HG02571 (cell line): ENCODE results near the gene DOHH.

ENCODE experiments used
- ATAC-seq: cut with Tn5 transposase; IDR thresholded peaks from one replicate; pipeline ENCODE4 v1.9.1; 2021; ENCODE audit warnings: mild to moderate bottlenecking, moderate library complexity; ENCODE audit not compliant: unreplicated experiment

The DOHH gene

GRCh38 chr19:3505598-3506383 is 5.3 kb upstream of the DOHH start, which contains the start of gene FZR1:
Gene FZR1 (plus strand): TSS chr19:3506311. CDS start chr19:3522990, 16,679 bp downstream.
- ATAC-seq = peak; percentile 78

DNA sequence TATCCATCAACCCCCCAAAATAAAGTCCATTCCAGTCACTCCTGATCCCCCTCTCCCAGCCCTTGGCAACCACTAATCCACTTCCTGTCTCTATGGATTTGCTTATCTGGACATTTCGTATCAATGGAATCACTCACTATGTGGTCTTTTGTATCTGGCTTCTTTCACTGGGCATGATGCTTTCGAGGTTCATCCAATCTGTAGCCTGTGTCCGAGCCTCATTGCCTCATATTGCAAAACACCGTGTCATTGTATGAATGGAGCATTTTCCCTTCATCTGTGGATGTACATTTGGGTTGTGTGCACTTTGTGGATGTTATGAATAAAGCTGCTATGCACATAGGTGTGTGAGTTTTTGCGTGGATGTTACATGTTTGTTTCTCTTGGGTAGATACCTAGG is 4.3 kb upstream of the DOHH start:
- ATAC-seq = no peak

DNA sequence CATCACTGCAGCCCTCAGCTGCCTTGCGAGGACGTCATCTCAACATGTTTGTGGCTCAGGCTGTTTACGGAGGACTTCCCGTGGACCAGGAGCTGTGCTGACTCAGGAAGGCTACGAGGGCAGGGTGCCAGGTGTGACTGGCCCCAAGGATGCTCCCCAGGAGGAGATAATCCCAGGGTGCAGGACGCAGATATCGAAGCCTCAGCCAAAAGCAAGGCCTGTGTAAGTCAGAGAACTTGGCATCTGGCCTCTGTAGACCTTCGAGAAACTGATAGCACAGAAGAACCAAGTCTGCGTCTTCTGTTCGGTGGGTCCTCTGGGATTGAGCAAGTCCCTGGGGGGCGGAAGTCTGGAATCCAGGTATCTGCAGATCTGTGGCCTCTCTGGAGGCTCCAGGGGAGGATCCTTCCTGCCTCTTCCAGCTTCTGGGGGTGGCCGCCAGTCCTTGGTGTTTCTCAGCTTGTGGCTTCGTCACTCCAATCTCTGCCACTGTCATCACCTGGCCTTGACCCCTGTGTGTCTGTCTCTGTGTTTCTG is 2.6 kb upstream of the DOHH start:
- ATAC-seq = no peak

DNA sequence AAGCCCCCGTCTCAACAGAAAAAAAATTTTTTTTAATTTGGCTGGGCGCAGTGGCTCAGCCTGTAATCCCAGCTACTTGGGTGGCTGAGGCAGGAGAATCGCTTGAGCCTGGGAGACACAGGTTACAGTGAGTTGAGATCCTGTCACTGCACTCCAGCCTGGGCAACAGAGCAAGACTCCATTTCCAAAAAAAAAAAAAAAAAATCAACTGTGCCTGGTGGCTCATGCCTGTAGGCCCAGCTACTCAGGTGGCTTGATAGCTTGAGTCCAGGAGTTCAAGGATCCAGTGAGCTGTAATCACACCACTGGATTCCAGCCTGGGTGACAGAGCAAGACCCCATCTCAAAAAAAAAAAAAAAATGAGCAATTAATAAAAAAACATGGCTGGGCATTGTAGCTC is 1.3 kb upstream of the DOHH start:
- ATAC-seq = no peak

DNA sequence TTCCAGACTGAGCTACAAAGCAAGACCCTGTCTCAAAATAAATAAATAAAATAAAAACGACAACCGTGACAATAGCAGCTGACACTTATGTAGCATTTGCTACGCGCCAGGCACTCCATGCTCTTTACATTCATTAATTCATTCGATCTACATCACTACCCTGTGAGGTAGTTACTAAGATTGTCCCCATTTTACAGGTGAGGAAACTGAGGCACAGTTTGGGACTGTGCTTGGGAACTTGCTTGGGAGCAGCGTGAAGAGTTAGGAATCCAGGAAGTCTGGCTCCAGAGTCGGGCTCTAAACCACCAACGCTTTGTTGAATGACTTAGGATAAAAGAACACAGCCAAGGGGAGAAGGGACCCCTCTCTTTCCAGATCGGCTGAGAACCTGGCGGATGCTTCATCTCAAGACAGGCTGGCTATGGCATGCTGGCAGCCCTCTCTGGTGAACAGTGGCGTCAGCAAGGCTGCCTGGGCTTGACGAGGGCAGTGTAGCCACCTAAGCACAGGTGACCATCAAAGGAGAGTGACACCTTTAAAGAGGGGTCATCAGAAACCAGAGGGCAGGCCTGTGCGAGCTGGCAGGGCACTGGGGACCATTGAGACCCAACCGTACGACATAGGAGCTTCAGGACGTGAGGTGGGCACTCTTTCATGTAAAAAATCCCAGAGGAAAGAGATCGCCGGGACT is 591 bp downstream of the DOHH start:
- ATAC-seq = no peak

- no peak for ATAC-seq
These were observed 2.5 kb downstream of the DOHH start for GRCh38 chr19:3497757-3498520.

- no peak for ATAC-seq
These were observed 3.8 kb downstream of the DOHH start for GRCh38 chr19:3496392-3497273.

GRCh38 chr19:3494559-3494958 is 5.9 kb downstream of the DOHH start:
- no peak for ATAC-seq

DNA sequence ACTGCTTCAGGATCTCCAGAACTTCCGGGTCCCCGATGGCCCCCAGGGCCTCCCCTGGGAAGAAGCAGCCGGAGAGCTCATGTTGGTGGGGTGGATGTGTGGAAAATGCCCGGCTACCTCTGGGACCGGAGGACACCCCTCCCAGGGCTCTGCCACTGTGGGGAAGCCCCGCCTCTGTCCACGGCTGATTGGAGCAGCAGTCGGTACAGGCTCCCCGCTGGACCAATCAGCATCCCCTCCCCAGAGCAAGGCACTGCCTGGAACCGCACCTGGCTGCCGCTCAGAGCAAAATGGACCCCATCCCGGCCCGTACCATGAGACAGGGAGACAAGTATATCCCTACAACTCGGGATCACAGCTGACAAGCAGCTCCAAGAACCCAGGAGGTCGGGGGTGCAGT is 6.4 kb downstream of the DOHH start:
- ATAC-seq = no peak

GRCh38 chr19:3493651-3494050 is 6.8 kb downstream of the DOHH start:
- no peak for ATAC-seq

DNA sequence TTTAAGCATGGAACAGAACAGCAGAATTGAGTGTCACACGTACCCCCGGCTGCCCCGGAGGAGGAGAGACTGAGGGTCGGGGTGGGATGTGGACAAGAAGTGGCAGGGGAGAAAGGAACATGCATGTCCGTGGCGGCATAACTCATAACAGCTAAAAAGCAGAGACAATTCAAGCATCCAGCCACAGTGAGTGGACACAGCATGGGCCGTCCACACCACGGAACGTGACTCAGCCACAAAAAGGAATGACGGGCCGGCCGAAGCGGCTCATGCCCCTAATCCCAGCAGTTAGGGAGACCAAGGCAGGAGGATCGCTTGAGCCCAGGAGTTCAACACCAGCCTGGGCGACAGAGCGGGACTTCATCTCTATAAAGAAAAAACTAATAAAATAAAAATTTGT is 7.6 kb downstream of the DOHH start:
- ATAC-seq = no peak

- no peak for ATAC-seq
These were observed 8.2 kb downstream of the DOHH start for GRCh38 chr19:3492131-3492839.

DNA sequence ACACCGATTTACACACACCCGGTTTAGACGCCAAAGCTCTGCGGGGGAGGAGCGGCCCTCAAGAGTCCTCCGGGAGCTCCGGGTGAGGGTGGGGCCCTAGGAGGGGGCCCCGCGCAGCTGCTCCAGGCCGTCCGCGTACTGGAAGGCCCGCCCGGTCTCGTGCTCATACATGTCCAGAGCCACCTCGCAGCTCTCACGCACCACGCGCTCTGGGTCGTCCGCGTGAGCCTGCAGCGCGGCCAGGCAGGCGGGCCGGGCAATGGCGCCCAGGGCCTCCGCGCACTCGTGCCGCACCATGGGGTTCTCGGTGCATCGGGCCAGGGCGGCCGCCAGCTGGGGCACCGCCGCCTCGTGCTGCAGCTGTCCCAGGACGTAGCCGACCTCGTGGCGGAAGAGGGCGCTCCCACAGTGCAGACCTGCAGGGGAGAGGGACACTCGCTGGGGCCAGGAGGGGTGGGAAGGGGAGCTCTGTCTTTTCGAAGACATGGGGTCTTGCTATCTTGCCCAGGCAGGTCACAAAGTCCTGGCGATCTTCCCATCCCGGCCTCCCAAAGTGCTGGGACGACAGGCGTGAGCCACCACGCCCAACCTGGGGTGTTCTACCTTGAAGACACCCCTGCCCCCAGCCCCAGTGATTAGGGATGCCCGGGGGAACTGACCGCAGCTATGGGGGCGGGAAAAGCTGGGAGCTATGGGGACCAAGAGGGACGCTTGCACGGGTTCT is 8.9 kb downstream of the DOHH start:
- no peak for ATAC-seq

DNA sequence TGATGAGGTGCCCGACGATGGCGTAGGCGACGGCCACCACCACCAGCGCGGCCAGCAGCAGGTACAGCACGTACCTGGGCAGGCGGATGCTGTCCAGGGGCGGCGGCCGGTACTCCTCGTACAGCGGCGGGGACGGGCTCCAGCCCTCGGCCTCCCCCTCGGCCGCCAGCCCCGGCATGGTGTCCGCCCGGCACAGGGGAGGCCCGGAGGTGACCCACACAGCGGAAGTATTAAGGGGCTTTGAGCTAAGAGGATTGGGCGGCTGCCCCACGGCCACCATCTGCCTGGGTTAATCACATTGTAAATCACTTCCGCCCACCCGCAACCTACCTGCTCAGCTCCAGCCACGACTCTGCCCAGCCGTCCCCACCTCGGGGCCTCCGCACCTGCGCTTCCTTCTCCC is 17.2 kb downstream of the DOHH start, which contains the start of gene SMIM44:
Gene SMIM44 (minus strand): TSS at position 216 of the 403 bp plus-strand sequence. CDS start 38 bp downstream, at position 178.
- no peak for ATAC-seq

DNA sequence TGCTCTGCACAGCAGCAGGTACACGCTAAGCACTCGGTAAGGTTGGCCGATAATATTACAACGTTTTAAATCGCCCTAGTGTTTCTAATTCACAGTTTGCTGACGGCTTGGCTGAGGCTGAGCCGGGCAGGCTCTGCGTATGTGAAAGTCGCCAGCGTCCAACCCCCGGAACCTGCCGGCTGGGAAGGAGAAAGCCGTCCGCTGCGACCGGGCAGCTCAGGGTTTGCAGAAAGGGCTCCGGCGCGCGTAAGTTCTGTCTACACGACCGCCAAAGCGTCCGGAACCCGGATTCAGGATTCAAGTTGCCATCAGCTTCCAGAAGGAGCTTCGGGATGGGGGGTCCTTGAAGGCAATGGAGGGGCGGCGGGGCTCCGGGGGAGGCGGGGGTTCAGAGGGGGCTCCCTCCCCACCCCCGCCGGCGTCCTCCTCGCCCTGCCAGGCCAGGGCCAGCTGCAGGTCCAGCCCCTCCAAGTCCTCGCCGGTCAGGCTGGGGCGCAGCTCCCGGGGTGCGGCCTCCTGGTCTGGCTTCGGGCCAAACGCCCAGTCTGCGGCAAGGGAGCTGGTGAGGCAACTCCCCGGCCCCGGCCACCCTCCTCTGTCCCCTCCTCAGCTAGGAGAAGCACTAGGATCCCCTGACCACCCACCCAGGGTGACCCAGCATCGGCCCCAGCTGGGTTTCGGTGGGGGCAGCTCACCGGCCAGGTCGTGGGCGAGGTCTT is 17.8 kb downstream of the DOHH start:
- no peak for ATAC-seq

DNA sequence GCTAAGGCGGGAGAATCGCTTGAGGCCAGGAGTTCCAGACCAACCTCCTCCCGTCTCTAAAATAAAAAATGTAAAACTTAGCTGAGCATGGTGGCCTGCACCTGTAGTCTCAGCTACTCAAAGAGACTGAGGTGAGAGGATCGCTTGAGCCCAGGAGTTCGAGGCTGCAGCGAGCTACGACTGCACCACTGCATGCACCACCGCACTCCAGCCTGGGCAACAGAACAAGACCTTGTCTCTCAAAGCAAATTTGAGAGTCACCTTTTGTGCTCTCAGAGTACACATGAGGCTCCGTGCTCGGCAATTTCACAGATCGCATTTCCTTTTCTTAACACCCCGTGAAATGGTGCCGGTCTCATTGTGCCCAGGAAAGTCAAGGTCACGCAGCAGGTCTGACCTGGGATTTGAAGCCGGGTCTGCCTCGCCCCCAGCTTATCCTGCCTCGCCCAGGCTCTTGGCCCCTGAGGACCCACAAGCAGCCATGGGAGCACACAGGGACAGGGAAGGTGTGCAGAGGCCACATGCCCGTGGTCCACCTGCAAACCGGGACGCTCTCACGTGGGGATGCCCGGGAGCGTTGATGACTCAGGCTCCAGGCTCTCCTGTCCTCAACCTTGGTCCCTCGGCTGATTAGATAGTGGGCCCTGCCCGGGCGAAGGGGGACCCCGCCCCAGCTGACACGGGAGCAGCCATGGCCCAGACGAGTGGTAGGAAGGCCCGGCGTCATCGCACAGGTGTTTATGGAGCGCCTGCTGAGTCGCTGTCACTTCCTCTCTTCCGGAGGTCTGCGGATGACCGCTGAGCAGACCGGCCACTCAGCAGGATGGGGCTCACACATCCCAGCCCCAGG is 19.0 kb downstream of the DOHH start:
- ATAC-seq = no peak

GRCh38 chr19:3480383-3481091 is 19.9 kb downstream of the DOHH start, which contains the start of gene SMIM24:
Gene SMIM24 (minus strand): TSS chr19:3480525. CDS start chr19:3480463, 62 bp downstream.
- ATAC-seq = no peak
